DOHH2 (cell line): ENCODE results near the gene CHERP.

Experiments
- CTCF ChIP-seq: fragments of 200-600 bp; sonication (generic); IDR thresholded peaks from one replicate; pipeline ENCODE4 v1.5.1; 2014; ENCODE audit warnings: antibody characterized with exemption, mild to moderate bottlenecking, low read depth, low read length; ENCODE audit not compliant: poor library complexity, severe bottlenecking
- EZH2phosphoT487 ChIP-seq: fragments of 200-600 bp; sonication (generic); IDR thresholded peaks from 2 replicates; pipeline ENCODE4 v1.6.1; 2017; ENCODE audit warnings: borderline replicate concordance, mild to moderate bottlenecking, antibody characterized with exemption, low read length, moderate library complexity, mixed read lengths

- TF ChIP-seq CTCF (no peak), EZH2phosphoT487 (no peak)
These were observed 21.9 kb downstream of the CHERP start for GRCh38 chr19:16520074-16520973.
